GM18519 (cell line): Measurements from ENCODE around the gene EPAS1.
"Not testable (repeated sequence)": the region's sequence is repeated elsewhere in the genome, so short reads cannot be mapped to it uniquely, and the experiment has no call there.

ENCODE experiments used
- ATAC-seq: cut with Tn5 transposase; IDR thresholded peaks from one replicate; pipeline ENCODE4 v1.9.1; 2021; ENCODE audit warnings: mild to moderate bottlenecking, moderate library complexity; ENCODE audit not compliant: unreplicated experiment, low FRiP score

The EPAS1 gene

GRCh38 chr2:46393865-46394264 is 96.7 kb downstream of the EPAS1 start:
- ATAC-seq = no peak

GRCh38 chr2:46394649-46395510 is 97.7 kb downstream of the EPAS1 start:
- ATAC-seq = no peak

DNA sequence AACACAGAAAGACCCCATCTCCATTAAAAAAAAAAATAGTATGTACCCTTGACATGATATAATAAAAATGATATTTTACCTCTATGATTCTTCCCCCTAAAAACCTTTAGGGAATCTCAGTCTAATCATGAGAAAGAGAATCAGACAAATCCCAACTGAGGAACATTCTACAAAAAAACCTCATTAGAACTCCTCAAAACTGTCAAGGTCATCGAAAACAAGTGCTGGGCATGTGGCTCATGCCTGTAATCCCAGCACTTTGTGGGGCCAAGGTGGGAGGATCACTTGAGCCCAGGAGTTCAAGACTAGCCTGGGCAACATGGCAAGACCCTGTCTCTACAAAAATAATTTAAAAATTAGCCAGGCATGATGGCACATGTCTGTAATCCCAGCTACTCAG is 98.5 kb downstream of the EPAS1 start:
- not testable (repeated sequence) for ATAC-seq

- no peak for ATAC-seq
Measured at GRCh38 chr2:46400016-46400415, 102.8 kb downstream of the EPAS1 start.

- ATAC-seq = no peak
Measured at GRCh38 chr2:46402874-46403273, 105.7 kb downstream of the EPAS1 start.

DNA sequence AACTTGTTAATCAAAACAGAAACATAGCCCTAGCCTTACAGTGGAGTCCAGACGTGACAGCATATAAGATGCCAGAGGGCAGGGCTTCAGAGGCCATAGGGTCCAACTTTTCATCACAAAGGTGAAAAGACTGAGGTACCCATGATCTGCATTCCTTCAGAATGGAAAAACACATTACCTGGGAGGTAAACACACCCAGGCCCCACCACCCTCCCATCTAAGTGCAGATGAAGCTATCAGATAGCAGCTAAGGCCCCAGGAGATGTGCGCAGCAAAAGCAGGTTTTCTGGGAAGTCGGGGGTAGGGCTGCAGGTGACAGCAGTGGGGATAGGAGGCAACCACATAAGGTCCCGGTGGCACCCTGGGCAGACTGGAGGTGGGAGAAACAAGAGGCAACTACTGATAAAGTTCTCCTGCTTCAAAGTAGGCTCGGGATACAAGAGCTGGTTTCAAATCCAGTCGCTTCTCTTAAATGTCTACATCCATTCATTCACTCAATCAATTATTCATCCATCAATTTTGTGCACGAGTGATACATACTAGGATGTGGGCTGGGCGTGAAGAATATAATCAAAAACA is 107.1 kb downstream of the EPAS1 start:
- no peak for ATAC-seq

DNA sequence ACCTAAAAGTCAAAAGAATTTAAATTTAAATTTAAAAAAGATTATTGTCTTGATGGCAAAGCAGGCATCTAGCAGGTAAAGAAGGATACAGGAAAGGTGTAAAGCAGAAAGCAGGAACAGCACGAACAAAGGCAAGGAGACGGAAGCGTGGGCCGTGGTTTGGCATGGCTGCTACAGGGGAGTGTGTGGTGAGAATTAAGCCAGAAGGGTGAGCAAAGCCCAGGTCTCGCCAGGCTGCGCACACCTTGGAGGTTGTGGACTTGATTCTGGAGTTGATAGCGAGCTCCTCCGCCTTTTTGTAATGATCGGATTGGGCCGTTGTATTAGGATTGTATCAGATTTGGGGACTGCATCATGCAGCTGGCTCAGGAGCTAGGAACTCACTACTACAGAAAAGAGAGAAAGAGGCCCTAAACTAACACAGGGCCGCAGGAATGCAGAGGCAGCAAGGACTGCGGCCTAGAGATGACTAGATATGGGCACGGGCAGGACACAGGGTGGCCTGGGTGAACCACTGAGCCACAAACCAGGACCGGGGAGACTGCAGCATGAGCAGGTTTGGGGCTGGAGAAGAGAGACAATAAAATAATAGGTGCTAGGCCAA is 110.7 kb downstream of the EPAS1 start:
- no peak for ATAC-seq

GRCh38 chr2:46409756-46410155 is 112.5 kb downstream of the EPAS1 start:
- ATAC-seq = no peak

DNA sequence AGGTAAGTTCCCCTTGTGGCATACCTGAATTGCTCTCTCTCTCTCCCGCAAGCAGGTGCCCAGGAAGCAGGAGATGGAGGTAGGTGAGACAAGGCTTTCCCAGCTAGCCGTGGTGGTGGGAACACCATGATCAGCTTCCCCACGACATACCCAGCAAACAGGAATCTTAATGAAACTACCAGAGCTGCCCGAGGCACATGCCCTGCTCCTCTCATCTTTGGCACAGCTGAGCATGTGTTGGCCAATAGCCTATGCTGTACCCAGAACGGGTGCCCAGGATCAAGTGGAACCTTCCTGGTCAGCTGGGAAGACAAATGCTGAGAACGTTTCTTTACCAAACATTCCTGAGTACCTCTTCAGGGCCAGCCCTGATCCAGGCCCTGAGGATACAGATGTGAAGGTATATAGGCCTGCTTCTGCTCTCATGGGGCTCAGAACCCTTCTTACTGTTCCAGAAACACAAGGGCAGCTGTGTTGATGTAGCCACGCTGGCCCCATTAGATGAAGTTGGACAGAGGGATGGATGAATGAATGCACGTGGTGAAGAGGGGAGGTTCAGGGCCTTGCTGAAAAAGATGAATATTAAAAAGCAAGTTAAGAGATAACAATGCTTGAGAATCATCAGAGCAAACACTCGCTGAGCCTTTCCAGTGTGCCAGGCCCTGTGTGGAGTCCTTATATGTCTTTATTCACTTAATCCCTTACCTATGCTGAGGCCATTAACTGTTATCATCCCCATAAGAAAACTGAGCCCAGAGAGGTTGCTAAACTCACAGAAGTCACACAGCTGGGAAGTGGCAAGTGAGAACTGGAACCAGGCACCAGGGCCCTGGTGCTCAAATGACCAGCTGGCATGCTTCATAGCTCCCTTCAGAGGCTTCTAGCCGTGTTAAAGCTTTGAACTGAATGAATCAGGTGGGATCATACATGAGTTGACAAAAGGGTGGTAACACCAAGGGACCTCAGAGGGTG is 113.4 kb downstream of the EPAS1 start:
- ATAC-seq = no peak

GRCh38 chr2:46411245-46411641 is 114.0 kb downstream of the EPAS1 start:
- ATAC-seq = no peak

GRCh38 chr2:46411985-46412384 is 114.8 kb downstream of the EPAS1 start:
- no peak for ATAC-seq

DNA sequence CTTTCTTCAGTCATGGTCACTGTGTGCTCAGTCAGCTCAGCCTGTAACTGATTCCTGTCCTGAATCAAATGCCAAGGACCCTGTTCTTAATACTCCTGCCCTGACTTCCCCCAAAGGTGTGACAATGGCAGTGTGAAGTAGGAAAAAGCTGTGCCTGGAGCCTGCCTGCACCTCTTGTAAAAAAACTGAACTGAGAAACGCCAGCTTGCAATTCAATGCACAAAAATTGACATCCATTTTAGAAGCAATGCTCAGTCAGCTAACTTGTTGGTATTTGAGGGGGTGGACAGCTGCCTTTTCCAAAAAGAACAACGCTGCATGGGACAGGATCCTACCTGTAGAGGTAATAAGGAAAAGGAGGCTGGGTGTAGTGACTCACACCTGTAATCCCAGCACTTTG is 115.9 kb downstream of the EPAS1 start:
- no peak for ATAC-seq

DNA sequence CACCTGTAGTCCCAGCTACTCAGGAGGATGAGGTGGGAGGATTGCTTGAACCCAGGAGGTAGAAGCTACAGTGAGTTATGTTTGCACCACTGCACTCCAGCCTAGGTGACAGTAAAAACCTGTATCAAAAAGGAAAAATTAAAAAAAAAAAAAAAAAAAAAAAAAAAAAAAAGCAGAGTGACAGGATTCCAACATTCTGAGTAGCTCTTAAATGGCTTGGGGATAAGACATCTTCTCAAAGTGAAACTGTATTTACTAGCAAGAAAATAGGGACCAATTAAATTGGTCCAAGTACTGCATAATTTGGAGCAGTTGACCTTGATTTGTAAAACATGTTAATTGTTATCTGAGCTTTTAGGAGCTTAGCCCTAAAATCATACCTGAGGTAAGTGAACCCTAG is 116.4 kb downstream of the EPAS1 start:
- ATAC-seq = no peak

GRCh38 chr2:46414701-46415100 is 117.5 kb downstream of the EPAS1 start:
- ATAC-seq = no peak

DNA sequence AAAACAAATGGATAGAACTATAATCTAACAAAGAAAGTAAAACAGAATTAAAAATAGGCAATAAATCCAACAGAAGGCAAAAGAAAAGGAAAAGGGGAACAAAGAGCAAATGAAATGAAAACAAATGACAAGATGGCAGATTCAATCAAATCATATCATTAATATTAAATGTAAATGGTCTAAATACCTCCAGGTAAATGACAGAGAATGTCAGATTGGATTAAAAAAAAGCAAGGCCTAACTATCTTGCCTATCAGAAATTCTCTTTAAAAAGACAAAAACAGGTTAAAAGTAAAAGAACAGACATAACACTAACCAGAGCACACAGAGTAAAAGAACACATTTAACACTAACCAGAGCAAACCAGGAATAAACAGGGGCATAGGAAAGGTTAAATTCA is 119.1 kb downstream of the EPAS1 start:
- ATAC-seq = no peak

DNA sequence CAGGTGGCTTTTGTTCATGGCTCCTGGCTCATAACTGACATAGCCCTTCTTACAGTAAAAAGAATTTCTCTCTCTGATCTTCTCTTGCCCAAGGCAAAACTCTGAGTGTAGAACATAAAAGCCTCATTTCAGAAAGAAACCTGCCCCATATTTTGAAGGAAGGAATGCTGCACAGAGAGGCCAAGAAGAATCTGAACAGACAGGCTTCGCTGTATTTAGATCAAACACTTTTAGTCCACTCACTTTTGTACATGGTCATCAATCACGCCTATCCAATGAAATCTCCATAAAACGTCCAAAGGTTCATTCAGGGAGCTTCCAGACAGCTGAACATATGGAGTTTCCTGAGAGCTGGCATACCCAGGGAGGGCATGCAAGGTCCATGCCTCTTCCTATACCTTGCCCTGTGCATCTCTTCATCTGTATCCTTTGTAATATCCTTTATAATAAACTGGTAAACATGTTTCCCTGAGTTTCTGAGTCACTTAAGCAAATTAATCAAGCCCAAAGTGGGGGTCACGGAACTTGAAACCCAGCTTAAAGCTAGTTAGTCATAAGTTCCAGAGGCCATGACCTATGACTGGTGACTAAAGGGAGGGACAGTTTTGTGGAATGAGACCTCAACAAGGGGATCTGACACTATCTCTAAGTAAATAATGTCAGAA is 119.7 kb downstream of the EPAS1 start:
- no peak for ATAC-seq

DNA sequence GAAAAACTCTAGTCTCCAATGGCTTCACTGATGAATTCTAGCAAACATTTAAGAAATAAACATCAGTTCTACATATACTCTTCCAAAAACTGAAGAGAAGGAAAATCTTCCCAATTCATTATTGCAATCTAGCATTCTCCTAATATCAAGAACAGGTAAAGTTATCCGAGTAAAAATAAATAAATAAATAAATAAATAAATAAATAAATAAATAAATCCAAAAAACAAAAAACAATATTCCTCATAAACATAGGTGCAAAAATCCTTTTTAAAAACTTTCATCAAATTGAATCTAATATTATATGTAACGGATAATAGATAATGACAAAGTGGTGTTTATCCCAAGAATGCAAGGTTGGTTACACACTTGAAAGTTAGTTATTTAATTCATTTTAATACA is 123.7 kb downstream of the EPAS1 start:
- ATAC-seq = no peak

- ATAC-seq = no peak
Measured at GRCh38 chr2:46421361-46421760, 124.2 kb downstream of the EPAS1 start.

GRCh38 chr2:46422717-46423394 is 125.6 kb downstream of the EPAS1 start:
- ATAC-seq = no peak

DNA sequence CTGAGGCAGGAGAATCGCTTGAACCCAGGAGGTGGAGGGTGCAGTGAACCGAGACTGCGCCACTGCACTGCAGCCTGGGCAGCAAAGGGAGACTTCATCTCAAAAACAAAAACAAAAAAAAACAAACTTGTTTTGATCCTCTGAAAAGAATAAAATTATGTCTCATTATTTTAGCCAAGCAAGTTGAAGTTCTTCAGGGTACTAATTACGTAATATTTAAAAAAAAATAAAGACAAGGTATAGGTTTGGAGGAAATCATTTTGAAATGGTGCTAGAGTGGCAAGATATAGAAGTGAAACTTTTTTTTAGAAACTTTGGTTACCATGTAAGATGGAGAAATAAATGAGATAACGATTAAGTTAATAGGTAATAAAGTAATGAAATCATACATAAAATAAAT is 127.7 kb downstream of the EPAS1 start:
- no peak for ATAC-seq
